ENCODE results near the gene TFPI. TPM values are rescaled to one million over a fixed set of nuclear protein-coding genes. Genes with fewer than 3 reads are reported as not detected.

The TFPI gene
- total and polyA plus RNA-seq, 2 donors (not counting 1 experiment from before 2014, with no cell fraction given) = 117 to 274 TPM

DNA sequence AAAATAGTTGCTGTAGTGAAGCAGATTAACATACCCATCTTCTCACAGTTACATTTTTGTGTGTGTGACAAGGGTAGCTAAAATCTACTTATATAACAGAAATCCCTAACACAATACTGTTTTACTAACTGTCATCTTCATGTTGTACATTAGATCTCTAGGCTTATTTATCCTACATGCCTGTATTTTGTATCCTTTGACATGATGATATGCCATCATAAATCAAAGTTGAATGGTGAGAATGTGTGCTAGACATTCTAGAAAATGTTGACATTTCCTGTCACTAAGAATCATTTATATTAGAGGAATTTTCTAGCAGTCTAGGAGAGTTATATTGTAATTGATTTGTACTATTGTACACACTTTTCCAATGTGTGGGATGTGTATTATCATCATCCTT, 84.7 kb downstream of the TFPI start:
- DNase-seq (ENCODE audit: low read depth in 2 of 2) = no peak
- Histone ChIP-seq H3K9ac (ENCODE audit: insufficient read depth, low read length) (no peak overlapping the region), H4K20me1 (ENCODE audit: control insufficient read depth, extremely low read depth, insufficient read depth, low read length) (no peaks in the 10 kb centered on the region), H3K9me3 (ENCODE audit: control insufficient read depth, insufficient read depth, low read depth, low read length) (no peaks in the 10 kb centered on the region), H3K27ac (ENCODE audit: insufficient read depth, low read length) (no peak overlapping the region), H3K36me3 (ENCODE audit: control insufficient read depth, insufficient read depth, low read length) (peaks cover 2% of the 10 kb centered on the region), H3K27me3 (ENCODE audit: control insufficient read depth, insufficient read depth, low read length) (no peaks in the 10 kb centered on the region), H3K4me2 (ENCODE audit: extremely low read depth, insufficient read depth, low read length) (no peak overlapping the region), H3K79me2 (ENCODE audit: control insufficient read depth, insufficient read depth, low read length) (no peaks in the 10 kb centered on the region), H2AFZ (ENCODE audit: low read length) (no peak overlapping the region), H3K4me3 (replicated peaks in 1 of 4; ENCODE audit: control extremely low read depth in 1 of 4, insufficient read depth in 1 of 4, low read depth in 3 of 4, low read length in 4 of 4) (no peak overlapping the region), H3K4me1 (ENCODE audit: control insufficient read depth, extremely low read depth, insufficient read depth, low read length) (no peaks in the 10 kb centered on the region)
- TF ChIP-seq EZH2 (IDR thresholded peaks at IDR 0.05; ENCODE audit: low read length, missing control alignments) = no peak
- TF ChIP-seq, protein P1, sequence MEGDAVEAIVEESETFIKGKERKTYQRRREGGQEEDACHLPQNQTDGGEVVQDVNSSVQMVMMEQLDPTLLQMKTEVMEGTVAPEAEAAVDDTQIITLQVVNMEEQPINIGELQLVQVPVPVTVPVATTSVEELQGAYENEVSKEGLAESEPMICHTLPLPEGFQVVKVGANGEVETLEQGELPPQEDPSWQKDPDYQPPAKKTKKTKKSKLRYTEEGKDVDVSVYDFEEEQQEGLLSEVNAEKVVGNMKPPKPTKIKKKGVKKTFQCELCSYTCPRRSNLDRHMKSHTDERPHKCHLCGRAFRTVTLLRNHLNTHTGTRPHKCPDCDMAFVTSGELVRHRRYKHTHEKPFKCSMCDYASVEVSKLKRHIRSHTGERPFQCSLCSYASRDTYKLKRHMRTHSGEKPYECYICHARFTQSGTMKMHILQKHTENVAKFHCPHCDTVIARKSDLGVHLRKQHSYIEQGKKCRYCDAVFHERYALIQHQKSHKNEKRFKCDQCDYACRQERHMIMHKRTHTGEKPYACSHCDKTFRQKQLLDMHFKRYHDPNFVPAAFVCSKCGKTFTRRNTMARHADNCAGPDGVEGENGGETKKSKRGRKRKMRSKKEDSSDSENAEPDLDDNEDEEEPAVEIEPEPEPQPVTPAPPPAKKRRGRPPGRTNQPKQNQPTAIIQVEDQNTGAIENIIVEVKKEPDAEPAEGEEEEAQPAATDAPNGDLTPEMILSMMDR (conservative IDR thresholded peaks at IDR 0.05 in 1 of 2, IDR thresholded peaks at IDR 0.05 in 1 of 2; ENCODE audit: low read depth in 1 of 2, low read length in 2 of 2) = no peak

DNA sequence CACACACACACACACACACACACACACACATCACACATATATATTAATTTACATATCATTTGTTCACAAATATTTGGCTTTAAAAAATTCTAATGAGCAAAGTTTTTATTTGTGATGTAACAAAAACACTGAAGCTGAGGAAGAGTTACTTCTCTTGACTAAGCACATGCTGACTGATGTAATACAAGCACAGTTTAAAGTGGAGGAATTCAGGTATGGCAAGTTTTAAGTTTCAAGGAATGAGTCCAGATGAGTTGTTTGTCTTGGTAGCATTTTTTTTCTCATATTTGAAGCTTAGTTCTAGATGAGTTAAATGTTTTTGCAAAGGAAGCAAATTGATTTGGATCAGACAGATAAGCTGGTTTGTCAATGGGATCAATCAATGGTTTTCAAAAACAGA, 86.0 kb downstream of the TFPI start:
- no peaks in the 10 kb centered on the region for H3K9me3 ChIP-seq (ENCODE audit: control insufficient read depth, insufficient read depth, low read depth, low read length)
- H2AFZ ChIP-seq (ENCODE audit: low read length) = no peak overlapping the region
- TF ChIP-seq EZH2 (IDR thresholded peaks at IDR 0.05; ENCODE audit: low read length, missing control alignments) = no peak
- TF ChIP-seq, protein P1 (conservative IDR thresholded peaks at IDR 0.05 in 1 of 2, IDR thresholded peaks at IDR 0.05 in 1 of 2; ENCODE audit: low read depth in 1 of 2, low read length in 2 of 2) = no peak
- H3K9ac ChIP-seq (ENCODE audit: insufficient read depth, low read length) = no peak overlapping the region
- no peak overlapping the region for H3K27ac ChIP-seq (ENCODE audit: insufficient read depth, low read length)
- H4K20me1 ChIP-seq (ENCODE audit: control insufficient read depth, extremely low read depth, insufficient read depth, low read length) = no peaks in the 10 kb centered on the region
- H3K79me2 ChIP-seq (ENCODE audit: control insufficient read depth, insufficient read depth, low read length) = no peaks in the 10 kb centered on the region
- H3K27me3 ChIP-seq (ENCODE audit: control insufficient read depth, insufficient read depth, low read length) = no peaks in the 10 kb centered on the region
- peaks cover 2% of the 10 kb centered on the region for H3K36me3 ChIP-seq (ENCODE audit: control insufficient read depth, insufficient read depth, low read length)
- no peak overlapping the region for H3K4me3 ChIP-seq (replicated peaks in 1 of 4; ENCODE audit: control extremely low read depth in 1 of 4, insufficient read depth in 1 of 4, low read depth in 3 of 4, low read length in 4 of 4)
- DNase-seq (ENCODE audit: low read depth in 2 of 2) = no peak
- no peaks in the 10 kb centered on the region for H3K4me1 ChIP-seq (ENCODE audit: control insufficient read depth, extremely low read depth, insufficient read depth, low read length)
- H3K4me2 ChIP-seq (ENCODE audit: extremely low read depth, insufficient read depth, low read length) = no peak overlapping the region

DNA sequence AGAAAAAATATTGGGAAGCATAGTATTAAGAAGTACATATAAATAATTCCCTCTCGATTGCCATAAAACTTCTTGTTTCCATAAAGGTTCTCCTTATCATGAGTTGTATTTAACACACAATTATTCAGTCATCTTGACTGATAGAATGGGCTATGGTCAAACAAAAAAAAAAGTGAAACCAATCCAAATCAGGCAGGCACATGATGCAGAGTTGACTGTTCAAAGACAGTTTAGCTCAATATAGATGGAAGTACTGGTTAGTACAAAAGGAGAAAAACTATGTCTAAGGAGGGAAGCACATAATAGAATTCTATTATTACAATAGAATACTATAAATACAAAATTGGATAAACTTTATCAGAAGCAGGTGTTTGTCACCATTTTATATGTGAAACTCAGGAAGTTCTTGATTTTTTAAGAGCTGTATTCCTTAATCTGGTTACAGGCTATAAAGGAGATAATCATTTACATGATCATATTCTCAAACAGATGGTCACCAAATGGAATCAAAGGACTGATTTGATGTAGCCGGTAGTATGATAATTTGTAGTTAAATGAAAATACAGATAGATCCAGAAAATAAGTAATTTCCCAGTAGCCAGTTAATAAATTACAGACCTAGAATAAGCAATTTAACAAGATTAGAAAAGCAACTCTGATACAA, 88.0 kb downstream of the TFPI start:
- no peak for DNase-seq (ENCODE audit: low read depth in 2 of 2)
- Histone ChIP-seq H3K4me2 (ENCODE audit: extremely low read depth, insufficient read depth, low read length) (no peak overlapping the region), H3K9ac (ENCODE audit: insufficient read depth, low read length) (no peak overlapping the region), H3K27ac (ENCODE audit: insufficient read depth, low read length) (no peak overlapping the region), H3K4me1 (ENCODE audit: control insufficient read depth, extremely low read depth, insufficient read depth, low read length) (no peaks in the 10 kb centered on the region), H3K36me3 (ENCODE audit: control insufficient read depth, insufficient read depth, low read length) (peaks cover 2% of the 10 kb centered on the region), H2AFZ (ENCODE audit: low read length) (no peak overlapping the region), H4K20me1 (ENCODE audit: control insufficient read depth, extremely low read depth, insufficient read depth, low read length) (no peaks in the 10 kb centered on the region), H3K27me3 (ENCODE audit: control insufficient read depth, insufficient read depth, low read length) (no peaks in the 10 kb centered on the region), H3K9me3 (ENCODE audit: control insufficient read depth, insufficient read depth, low read depth, low read length) (no peaks in the 10 kb centered on the region), H3K79me2 (ENCODE audit: control insufficient read depth, insufficient read depth, low read length) (no peaks in the 10 kb centered on the region), H3K4me3 (replicated peaks in 1 of 4; ENCODE audit: control extremely low read depth in 1 of 4, insufficient read depth in 1 of 4, low read depth in 3 of 4, low read length in 4 of 4) (no peak overlapping the region)
- TF ChIP-seq, protein P1 (conservative IDR thresholded peaks at IDR 0.05 in 1 of 2, IDR thresholded peaks at IDR 0.05 in 1 of 2; ENCODE audit: low read depth in 1 of 2, low read length in 2 of 2) = no peak
- TF ChIP-seq EZH2 (IDR thresholded peaks at IDR 0.05; ENCODE audit: low read length, missing control alignments) = no peak

Data from fibroblast of lung (primary cell).